Panc1 (cell line): ENCODE data around the gene TGM3.

ENCODE experiments used
- POLR2AphosphoS5 ChIP-seq: IDR thresholded peaks from 2 replicates; pipeline ENCODE4 v1.6.1; 2012; ENCODE audit warnings: mild to moderate bottlenecking, low read depth, low read length, moderate library complexity
- REST ChIP-seq, 2 experiments: IDR thresholded peaks; 2 replicates each; pipeline ENCODE4 v1.6.1; 2011 to 2012; ENCODE audit warnings: low read depth in 2 of 2, control low read depth in 1 of 2, low read length in 1 of 2, mild to moderate bottlenecking in 1 of 2, moderate library complexity in 1 of 2; ENCODE audit not compliant: insufficient read depth in 1 of 2
- SIN3A ChIP-seq: IDR thresholded peaks from 2 replicates; pipeline ENCODE4 v1.6.1; 2012; ENCODE audit warnings: low read depth, mild to moderate bottlenecking, low read length, moderate library complexity, borderline replicate concordance; ENCODE audit not compliant: insufficient read depth
- TF ChIP-seq, protein P1 (sequence below): fragments of 450-650 bp; IDR thresholded peaks from 2 replicates; pipeline ENCODE4 v1.5.1; 2017; ENCODE audit warnings: mild to moderate bottlenecking

DNA sequence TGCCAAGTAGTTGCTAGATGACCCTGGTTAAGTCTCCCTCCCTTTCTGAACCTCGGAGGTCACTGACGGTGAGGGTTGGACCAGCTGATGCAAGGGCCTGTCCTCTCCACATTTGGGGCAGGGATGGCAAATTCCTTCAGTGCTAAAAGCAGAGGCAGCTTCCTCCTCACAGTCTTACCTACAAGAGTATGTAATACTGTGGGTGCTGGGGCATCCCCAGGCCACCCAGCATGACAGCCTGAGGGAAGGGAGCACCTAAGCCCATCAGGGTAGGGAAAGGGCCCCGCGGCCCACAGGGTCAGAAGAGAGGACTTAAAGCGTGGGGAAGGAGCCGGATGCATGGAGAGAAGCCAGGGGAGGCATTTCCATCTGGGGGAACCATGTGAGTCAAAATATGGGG, 38.0 kb downstream of the TGM3 start:
- TF ChIP-seq, protein P1, sequence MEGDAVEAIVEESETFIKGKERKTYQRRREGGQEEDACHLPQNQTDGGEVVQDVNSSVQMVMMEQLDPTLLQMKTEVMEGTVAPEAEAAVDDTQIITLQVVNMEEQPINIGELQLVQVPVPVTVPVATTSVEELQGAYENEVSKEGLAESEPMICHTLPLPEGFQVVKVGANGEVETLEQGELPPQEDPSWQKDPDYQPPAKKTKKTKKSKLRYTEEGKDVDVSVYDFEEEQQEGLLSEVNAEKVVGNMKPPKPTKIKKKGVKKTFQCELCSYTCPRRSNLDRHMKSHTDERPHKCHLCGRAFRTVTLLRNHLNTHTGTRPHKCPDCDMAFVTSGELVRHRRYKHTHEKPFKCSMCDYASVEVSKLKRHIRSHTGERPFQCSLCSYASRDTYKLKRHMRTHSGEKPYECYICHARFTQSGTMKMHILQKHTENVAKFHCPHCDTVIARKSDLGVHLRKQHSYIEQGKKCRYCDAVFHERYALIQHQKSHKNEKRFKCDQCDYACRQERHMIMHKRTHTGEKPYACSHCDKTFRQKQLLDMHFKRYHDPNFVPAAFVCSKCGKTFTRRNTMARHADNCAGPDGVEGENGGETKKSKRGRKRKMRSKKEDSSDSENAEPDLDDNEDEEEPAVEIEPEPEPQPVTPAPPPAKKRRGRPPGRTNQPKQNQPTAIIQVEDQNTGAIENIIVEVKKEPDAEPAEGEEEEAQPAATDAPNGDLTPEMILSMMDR = no peak
- TF ChIP-seq SIN3A (no peak), POLR2AphosphoS5 (no peak), REST (IDR thresholded peaks at IDR 0.05; ENCODE audit: insufficient read depth in 1 of 2, low read depth in 2 of 2, low read length in 1 of 2) (no peak)
